ENCODE results near the gene NEU2. TPM values are rescaled to one million over a fixed set of nuclear protein-coding genes. Genes with fewer than 3 reads are reported as not detected.

The NEU2 gene
- total RNA-seq, 4 donors from 2014 or later, result not detected

- intact Hi-C loops (cut with DNase I), result no loop called here
- no peak overlapping the region for H3K4me3 ChIP-seq
Observed at GRCh38 chr2:233065954-233066470, 33.5 kb downstream of the NEU2 start.

DNA sequence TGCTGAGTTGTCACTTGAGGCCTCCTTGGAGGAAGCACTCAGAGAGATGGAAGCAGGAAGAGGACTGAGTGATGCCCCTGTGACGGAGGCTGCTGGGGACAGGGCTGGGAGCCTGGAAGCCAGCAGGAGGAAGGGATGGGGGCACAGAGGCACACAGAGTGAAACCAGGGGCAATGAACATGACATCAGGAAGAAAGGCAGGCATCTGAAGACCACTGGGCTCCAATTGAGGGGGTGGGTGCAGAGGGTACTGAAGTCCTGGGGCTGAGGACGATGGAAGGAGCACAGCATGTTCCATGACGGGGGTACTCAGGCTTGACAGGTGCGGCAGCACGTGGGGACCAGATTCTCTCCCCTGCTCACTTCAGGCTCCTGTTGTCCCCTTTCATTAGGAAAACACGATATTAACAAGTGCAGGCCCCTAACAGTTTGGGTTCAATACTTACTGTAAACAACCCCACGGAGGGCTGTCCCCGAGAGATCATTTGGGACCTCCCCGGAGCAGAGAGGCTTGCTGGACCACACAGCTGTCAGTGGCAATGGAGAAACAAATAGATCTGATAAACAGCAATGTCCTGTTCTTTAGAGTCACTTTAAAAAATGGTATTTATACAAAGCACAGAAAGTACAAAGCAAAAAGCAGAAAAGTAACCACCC lies 36.4 kb downstream of the NEU2 start:
- Histone ChIP-seq H3K4me1 (peaks cover 3 to 12% (median 4%) of the 10 kb centered on the region in 4 donors), H3K27ac (replicated peaks in 1 of 4) (no peak overlapping the region), H3K9me3 (peaks cover 0 to 14% (median 0%) of the 10 kb centered on the region in 4 donors), H3K36me3 (peaks cover 0 to 9% (median 0%) of the 10 kb centered on the region in 4 donors), H3K27me3 (peaks cover 0 to 4% (median 0%) of the 10 kb centered on the region in 4 donors), H3K4me3 (no peak overlapping the region)
- intact Hi-C loops (cut with DNase I), result no loop called here
- 62% methylated on average over 9 of the region's 9 CpGs for WGBS
- DNase-seq (ENCODE audit: extremely low spot score), result no peak
- no peak for TF ChIP-seq POLR2A (IDR thresholded peaks at IDR 0.05; ENCODE audit: low read depth)
- TF ChIP-seq, protein P1, sequence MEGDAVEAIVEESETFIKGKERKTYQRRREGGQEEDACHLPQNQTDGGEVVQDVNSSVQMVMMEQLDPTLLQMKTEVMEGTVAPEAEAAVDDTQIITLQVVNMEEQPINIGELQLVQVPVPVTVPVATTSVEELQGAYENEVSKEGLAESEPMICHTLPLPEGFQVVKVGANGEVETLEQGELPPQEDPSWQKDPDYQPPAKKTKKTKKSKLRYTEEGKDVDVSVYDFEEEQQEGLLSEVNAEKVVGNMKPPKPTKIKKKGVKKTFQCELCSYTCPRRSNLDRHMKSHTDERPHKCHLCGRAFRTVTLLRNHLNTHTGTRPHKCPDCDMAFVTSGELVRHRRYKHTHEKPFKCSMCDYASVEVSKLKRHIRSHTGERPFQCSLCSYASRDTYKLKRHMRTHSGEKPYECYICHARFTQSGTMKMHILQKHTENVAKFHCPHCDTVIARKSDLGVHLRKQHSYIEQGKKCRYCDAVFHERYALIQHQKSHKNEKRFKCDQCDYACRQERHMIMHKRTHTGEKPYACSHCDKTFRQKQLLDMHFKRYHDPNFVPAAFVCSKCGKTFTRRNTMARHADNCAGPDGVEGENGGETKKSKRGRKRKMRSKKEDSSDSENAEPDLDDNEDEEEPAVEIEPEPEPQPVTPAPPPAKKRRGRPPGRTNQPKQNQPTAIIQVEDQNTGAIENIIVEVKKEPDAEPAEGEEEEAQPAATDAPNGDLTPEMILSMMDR (IDR thresholded peaks at IDR 0.05), result no peak
- TF ChIP-seq EP300 (IDR thresholded peaks at IDR 0.05), result no peak
- no peak for TF ChIP-seq POLR2AphosphoS5 (IDR thresholded peaks at IDR 0.05)

More at GRCh38 chr2:233065954-233066470, 33.5 kb downstream of the NEU2 start:
- Histone ChIP-seq H3K4me1 (peaks cover 20 to 38% (median 32%) of the 10 kb centered on the region in 4 donors), H3K27ac (replicated peaks in 1 of 4) (no peak overlapping the region), H3K27me3 (no peaks in the 10 kb centered on the region), H3K36me3 (no peaks in the 10 kb centered on the region), H3K9me3 (peaks cover 0 to 2% (median 0%) of the 10 kb centered on the region in 4 donors)
- DNase-seq (ENCODE audit: extremely low spot score), result no peak
- 83% methylated on average over 6 of the region's 9 CpGs for WGBS
- TF ChIP-seq, protein P1 (IDR thresholded peaks at IDR 0.05), result no peak
- TF ChIP-seq EP300 (IDR thresholded peaks at IDR 0.05), result no peak
- TF ChIP-seq POLR2AphosphoS5 (IDR thresholded peaks at IDR 0.05), result no peak
- no peak for TF ChIP-seq POLR2A (IDR thresholded peaks at IDR 0.05; ENCODE audit: low read depth)

- Histone ChIP-seq H3K4me3 (no peak overlapping the region), H3K27me3 (peaks cover 0 to 4% (median 0%) of the 10 kb centered on the region in 4 donors), H3K9me3 (peaks cover 0 to 14% (median 0%) of the 10 kb centered on the region in 4 donors), H3K27ac (replicated peaks in 1 of 4) (no peak overlapping the region), H3K4me1 (peaks cover 0 to 10% (median 9%) of the 10 kb centered on the region in 4 donors), H3K36me3 (peaks cover 0 to 9% (median 0%) of the 10 kb centered on the region in 4 donors)
- DNase-seq (ENCODE audit: extremely low spot score), result no peak
- TF ChIP-seq POLR2A (IDR thresholded peaks at IDR 0.05; ENCODE audit: low read depth) (no peak), EP300 (IDR thresholded peaks at IDR 0.05) (no peak), POLR2AphosphoS5 (IDR thresholded peaks at IDR 0.05) (no peak)
- intact Hi-C loops (cut with DNase I), result no loop called here
- 86% methylated on average over 4 of the region's 4 CpGs for WGBS
Observed at GRCh38 chr2:233072838-233073237, 40.4 kb downstream of the NEU2 start.

GRCh38 chr2:233074106-233074505 lies 41.6 kb downstream of the NEU2 start:
- Histone ChIP-seq H3K4me1 (peaks cover 0 to 10% (median 9%) of the 10 kb centered on the region in 4 donors), H3K36me3 (peaks cover 0 to 9% (median 0%) of the 10 kb centered on the region in 4 donors), H3K4me3 (no peak overlapping the region), H3K27ac (replicated peaks in 1 of 4) (no peak overlapping the region), H3K27me3 (peaks cover 0 to 4% (median 0%) of the 10 kb centered on the region in 4 donors), H3K9me3 (peaks cover 0 to 14% (median 0%) of the 10 kb centered on the region in 4 donors)
- TF ChIP-seq EP300 (IDR thresholded peaks at IDR 0.05), result no peak
- TF ChIP-seq POLR2AphosphoS5 (IDR thresholded peaks at IDR 0.05), result no peak
- no peak for TF ChIP-seq POLR2A (IDR thresholded peaks at IDR 0.05; ENCODE audit: low read depth)
- TF ChIP-seq, protein P1 (IDR thresholded peaks at IDR 0.05), result no peak
- intact Hi-C loops (cut with DNase I), result no loop called here
- 69% methylated on average over 7 of the region's 7 CpGs for WGBS
- DNase-seq (ENCODE audit: extremely low spot score), result no peak
